Measurements from ENCODE around the gene PLA2G2A.
"Not testable (repeated sequence)": the region's sequence is repeated elsewhere in the genome, so short reads cannot be mapped to it uniquely, and the experiment has no call there.

PLA2G2A gene

DNA sequence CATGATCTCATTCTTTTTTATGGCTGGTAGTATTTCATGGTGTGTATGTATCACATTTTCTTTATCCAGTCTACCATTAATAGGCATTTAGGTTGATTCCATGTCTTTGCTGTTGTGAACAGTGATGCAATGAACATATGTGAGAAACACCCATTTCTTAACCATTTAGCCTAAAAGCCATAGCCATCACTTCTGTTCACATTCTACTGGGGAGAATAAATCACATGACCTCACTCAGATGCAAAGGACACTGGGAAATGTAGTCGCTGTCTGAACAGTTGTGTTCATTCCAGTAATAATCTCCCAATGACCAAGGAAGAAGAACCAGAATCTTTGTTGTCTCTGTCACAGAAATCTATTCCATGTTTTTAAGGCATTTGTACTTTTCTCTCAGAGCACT lies 40.9 kb downstream of the PLA2G2A start:
- no peak for DNase-seq (ENCODE audit: low read depth)
- H3K4me3 ChIP-seq (ENCODE audit: low read depth, low read length): no peak overlapping the region
- TF ChIP-seq, protein P1, sequence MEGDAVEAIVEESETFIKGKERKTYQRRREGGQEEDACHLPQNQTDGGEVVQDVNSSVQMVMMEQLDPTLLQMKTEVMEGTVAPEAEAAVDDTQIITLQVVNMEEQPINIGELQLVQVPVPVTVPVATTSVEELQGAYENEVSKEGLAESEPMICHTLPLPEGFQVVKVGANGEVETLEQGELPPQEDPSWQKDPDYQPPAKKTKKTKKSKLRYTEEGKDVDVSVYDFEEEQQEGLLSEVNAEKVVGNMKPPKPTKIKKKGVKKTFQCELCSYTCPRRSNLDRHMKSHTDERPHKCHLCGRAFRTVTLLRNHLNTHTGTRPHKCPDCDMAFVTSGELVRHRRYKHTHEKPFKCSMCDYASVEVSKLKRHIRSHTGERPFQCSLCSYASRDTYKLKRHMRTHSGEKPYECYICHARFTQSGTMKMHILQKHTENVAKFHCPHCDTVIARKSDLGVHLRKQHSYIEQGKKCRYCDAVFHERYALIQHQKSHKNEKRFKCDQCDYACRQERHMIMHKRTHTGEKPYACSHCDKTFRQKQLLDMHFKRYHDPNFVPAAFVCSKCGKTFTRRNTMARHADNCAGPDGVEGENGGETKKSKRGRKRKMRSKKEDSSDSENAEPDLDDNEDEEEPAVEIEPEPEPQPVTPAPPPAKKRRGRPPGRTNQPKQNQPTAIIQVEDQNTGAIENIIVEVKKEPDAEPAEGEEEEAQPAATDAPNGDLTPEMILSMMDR (IDR thresholded peaks at IDR 0.05; ENCODE audit: low read depth, low read length, missing control alignments): no peak
- in situ Hi-C loops (cut with HindIII; ENCODE audit: low sequenced_read_pairs): no loop called here

DNA sequence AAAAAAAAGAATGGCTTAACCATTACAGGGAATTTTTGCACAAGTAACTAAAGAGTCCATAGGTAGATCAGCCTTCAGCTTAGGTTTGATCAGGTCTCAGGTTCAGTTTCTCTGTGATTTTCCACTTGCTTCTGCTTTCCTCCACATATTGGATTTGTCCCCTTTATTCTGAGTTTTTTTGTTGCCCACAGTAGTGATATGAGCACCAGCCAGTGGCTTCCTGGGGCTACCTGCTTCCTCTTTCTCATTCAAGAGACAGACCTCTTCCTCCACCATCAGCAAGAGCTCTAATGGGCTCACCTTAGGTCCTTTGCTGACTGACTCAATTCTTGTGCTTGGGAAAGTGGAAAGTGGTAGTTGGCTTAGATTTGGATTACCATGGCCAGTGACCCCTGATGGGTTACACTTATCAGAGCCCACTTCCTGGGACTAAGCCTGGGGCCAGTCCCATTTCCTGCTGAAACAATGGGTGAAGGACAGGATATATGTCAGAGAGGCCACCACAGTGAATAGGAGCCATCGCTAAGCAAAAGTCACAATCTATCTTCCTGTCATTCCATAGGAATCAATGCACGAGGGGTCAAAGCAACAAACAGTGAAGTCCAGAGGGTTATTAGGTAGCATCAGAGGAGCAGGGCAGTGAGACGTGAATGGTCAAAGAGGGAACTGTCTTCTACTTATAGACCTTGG lies 43.2 kb downstream of the PLA2G2A start:
- in situ Hi-C loops (cut with HindIII; ENCODE audit: low sequenced_read_pairs): no loop called here
- no peak for DNase-seq (ENCODE audit: low read depth)
- TF ChIP-seq, protein P1 (IDR thresholded peaks at IDR 0.05; ENCODE audit: low read depth, low read length, missing control alignments): no peak
- H3K4me3 ChIP-seq (ENCODE audit: low read depth, low read length): no peak overlapping the region

DNA sequence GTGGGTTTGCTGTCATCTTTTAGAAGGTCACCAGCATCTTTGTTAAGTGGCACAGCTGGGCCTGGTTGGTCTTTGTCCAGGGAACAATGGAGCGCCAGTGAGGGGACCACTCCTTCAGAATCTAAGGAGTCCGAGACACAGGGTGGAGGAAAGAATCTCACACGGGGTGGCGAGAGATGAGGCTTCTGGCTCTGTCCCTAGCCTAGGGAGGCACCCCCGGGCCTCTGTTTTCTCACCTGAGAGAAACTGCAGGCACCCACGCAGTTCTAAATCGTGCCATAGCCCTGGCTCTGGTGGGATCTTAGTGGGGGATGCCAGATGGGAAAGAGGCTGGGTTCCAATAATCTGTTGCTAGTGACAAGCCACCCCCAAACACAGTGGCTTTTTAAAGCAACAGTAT lies 45.1 kb downstream of the PLA2G2A start:
- TF ChIP-seq, protein P1 (IDR thresholded peaks at IDR 0.05; ENCODE audit: low read depth, low read length, missing control alignments): no peak
- no peak overlapping the region for H3K4me3 ChIP-seq (ENCODE audit: low read depth, low read length)
- DNase-seq (ENCODE audit: low read depth): no peak
- in situ Hi-C loops (cut with HindIII; ENCODE audit: low sequenced_read_pairs): no loop called here

DNA sequence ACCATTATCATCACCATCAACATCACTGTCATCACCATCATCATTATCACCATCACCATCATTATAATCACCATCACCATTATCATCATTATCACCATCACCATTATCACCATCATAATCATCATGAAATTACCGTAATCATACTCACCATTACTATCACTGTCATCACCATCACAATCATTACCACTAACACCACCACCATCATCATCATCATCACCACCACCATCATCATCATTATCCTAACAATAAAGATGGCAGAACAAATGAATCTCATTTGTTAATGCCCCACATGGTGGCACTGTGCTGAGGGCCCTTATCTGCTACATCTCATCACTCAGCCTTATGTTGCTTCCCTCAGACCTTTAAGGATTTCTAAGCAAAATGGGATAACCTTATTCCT lies 46.6 kb downstream of the PLA2G2A start:
- DNase-seq (ENCODE audit: low read depth): no peak
- no peak overlapping the region for H3K4me3 ChIP-seq (ENCODE audit: low read depth, low read length)
- TF ChIP-seq, protein P1 (IDR thresholded peaks at IDR 0.05; ENCODE audit: low read depth, low read length, missing control alignments): no peak
- in situ Hi-C loops (cut with HindIII; ENCODE audit: low sequenced_read_pairs): no loop called here

DNA sequence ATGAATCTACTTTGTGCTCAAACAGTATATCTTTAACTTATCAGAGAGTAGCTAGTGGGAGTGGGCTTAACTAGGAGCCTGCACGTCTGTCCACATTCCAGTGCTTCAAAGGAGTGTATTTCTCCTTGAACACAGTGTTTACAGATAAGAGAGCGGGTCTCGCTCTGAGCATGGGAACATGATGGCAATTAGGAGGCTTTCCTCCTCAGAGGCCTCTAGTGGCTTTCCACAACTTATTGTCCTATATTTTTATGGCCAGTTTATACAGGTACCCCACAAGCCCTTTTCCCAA lies 52.3 kb downstream of the PLA2G2A start:
- H3K4me3 ChIP-seq (ENCODE audit: low read depth, low read length); DNase-seq (ENCODE audit: low read depth); in situ Hi-C loops (cut with HindIII; ENCODE audit: low sequenced_read_pairs): not testable (repeated sequence)

DNA sequence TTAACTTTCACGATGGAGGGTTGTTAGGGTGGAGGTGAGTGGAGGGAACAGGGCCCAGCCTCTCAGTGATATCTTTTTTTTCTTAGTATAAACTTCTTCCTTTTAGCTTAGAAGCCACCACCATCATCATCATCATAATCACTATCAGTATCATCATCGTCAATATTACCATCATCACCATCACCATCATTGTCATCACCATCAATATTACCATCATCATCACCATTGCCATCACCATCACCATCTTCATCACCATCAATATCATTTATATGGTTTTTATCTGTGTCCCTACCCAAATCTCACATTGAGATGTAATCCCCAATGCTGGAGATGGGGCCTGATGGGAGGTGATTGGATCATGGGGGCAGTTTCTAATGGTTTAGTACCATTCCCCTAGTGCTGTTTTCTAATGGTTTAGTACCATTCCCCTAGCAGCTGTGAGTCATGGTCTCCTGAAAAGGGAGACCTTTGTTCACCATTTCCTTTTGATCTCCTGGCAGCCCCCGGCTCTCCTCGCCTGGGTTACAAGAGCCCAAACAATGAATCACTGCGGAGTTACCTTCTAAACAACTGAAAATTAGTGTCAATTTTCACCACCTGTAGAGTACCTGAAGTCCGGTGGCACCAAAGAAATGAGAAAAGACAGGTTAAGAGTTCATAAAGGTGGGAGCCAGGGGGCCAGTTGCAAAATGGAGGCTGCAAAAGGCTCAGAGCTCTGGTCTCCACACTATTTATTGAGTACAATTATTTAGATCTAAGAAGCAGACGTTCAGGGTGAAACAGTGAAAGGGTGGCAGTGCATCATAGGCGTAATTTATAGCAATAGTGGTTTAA lies 52.9 kb downstream of the PLA2G2A start:
- in situ Hi-C loops (cut with HindIII; ENCODE audit: low sequenced_read_pairs): no loop called here
- DNase-seq (ENCODE audit: low read depth): no peak
- TF ChIP-seq, protein P1 (IDR thresholded peaks at IDR 0.05; ENCODE audit: low read depth, low read length, missing control alignments): no peak
- no peak overlapping the region for H3K4me3 ChIP-seq (ENCODE audit: low read depth, low read length)

All from astrocyte of the cerebellum (primary cell).